A172 (cell line): ENCODE measurements around the gene SINHCAF. TPM values are rescaled to one million over a fixed set of nuclear protein-coding genes. Genes with fewer than 3 reads are reported as not detected.

Experiments
- DNase-seq: peaks from one replicate; pipeline ENCODE4 v3.0.0-alpha.2; 2015; ENCODE audit warnings: low spot score
- total RNA-seq: library from RNA; depleted of rRNA; stranded (reverse); fragments of >200 nt; shearing (Covaris generic); gene quantifications from 2 replicates; pipeline ENCODE4 v1.2.3, GENCODE V29; 2014

SINHCAF gene
- total RNA-seq, 1 experiment from 2014 or later = 92.8 TPM

DNA sequence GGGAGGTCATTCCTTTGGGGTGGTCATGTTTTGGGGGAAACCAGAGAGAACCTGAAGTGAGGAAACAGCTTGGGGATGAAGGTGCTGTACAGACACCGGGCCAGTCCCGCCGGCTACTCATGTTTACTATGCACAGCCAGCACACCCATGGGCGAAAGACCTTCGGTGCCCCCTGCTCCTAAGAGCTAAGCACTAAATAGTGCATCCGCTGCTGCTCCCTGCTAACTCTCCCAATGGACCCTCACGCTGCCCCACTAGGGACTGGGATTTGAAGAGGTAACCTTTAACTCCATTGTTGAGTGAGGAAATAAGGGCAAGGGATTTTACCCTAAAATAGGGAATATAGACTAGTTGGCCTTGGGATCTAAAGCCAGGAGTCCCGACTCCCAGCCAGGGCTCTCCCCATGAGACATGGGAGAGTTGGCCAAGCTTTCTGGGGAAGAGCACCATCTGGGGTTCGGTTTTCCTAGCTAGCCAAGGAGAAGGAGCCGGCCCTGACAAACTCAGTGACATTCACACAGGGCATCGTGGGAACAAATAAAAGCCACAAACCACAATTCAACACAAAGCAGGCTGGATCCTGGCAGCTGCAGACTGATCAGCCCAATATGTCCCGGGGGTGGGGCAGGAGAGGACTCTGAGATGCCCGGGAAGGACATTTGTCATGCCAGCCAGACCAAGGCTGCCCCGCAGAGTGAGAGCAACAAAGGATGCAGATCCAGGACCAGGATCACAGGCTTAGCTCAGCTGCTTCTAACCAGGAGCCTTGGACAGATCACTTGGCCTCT, 91.7 kb downstream of the SINHCAF start:
- DNase-seq = no peak

DNA sequence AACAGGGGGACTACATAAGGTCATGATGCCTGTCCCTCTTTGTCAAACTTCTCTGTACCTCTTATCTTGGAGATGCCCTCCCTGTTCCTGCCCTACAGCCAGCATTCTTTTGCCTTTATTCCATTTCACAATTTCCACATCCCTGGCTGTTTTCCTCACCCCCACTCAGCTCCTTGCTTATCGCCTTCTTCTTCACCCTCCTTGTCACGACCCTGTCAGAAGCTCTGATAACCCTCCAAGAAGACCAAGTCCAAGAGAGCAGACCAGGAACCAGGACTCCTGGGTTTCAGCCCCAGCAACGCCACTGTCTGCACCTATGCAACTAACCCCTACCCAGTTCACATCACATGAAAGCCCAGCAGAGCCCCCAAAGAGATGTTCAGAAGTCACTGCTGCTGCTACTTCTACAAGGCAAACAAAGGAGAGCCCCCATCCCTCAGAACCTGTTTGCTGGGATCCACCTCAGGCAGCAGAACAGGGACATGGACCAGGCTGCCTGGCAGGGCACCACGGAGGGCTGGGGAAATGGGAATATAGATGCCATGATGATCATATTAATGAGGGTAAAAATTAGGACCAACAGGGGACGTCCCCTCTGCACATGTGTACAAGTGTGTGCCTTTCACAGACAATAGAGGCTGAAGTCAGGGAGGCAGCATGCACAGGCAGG, 92.8 kb downstream of the SINHCAF start:
- no peak for DNase-seq

DNA sequence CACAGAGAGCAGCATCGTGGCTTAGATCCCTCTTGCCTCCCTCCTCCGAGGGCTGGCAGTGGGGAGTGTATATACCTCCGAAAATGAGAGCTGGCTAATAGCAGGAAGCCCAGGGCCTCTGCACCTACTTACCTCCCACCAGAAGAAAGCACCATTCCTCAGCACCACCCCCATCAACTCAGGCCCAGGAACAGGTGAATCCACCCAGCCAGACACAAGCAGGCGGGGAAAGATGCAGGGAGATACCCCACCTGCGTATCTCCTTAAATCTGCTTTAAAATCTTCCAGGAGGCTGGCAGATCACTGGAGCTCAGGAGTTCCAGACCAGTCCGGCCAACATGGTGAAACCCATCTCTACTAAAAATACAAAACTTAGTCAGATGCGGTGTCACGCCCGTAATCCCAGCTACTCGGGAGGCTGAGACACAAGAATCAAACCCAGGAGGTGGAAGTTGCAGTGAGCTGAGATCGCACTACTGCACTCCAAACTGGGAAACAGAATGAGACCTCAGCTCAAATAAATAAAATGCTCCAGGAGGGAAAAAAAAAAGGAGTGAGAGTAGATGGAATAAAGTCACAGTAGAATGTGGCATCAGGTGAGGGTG, 93.5 kb downstream of the SINHCAF start:
- DNase-seq = no peak

DNA sequence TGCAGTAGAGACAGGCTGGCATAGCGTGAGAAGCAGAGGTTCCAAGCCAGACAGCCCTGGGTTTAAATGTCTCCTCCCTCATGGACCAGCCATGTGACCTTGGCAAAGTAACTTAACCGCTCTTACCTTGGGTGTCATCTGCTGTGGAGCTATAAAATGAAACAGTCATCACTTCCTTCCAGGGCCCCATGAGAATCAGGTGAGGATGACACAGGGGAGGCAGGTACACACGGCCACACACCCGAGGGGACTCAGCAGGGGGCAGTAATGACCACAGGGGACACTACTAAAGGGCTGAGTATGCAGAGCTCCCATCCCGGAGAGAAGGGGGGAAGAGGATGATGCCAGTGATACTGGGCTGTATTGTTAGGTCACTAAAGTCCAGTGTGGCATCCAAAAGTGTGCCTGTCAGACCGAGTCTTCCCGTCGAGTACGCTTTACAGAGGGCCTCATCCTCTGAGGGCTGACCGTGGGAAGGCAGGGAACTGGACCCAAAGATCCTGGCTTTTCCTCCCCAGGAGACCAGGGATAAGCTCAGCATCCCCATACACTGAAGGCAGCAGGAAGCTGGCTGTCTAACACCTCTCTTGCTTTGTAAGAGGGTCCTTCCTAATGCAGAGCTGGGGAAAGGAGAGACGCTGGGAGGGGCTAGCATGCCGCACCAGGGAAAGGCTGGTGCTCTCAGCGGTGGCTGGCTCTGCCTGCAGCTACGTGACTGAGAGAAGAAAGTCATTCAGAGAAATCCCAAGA, 94.2 kb downstream of the SINHCAF start:
- no peak for DNase-seq
